ENCODE measurements around the gene THSD7A. TPM values are rescaled to one million over a fixed set of nuclear protein-coding genes. Genes with fewer than 3 reads are reported as not detected.

THSD7A gene
- polyA plus RNA-seq, 1 donor (not counting 4 experiments of a cell fraction or from before 2014, with no cell fraction given): not detected

DNA sequence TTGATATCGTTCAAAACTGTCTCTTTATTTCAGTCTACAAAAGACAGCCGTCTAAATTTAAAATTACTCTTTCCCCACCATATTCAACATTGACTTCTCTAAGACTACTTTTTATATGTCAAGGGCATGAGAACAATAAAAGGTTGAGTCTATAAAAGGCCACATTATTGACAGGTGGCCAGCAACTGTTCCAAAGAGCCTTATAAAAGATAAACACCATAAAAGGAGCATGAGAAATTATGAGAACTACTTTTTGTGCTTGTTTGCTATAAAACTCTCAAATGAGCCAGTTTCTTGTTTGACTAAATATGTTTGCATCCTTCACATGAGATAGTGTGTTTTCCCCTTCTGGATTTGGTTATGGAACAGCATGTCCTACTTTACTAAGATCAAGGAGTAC lies 189.2 kb downstream of the THSD7A start:
- H4K20me1 ChIP-seq (ENCODE audit: control insufficient read depth, extremely low read depth, insufficient read depth, low read length): no peaks in the 10 kb centered on the region
- no peak for FAIRE-seq

DNA sequence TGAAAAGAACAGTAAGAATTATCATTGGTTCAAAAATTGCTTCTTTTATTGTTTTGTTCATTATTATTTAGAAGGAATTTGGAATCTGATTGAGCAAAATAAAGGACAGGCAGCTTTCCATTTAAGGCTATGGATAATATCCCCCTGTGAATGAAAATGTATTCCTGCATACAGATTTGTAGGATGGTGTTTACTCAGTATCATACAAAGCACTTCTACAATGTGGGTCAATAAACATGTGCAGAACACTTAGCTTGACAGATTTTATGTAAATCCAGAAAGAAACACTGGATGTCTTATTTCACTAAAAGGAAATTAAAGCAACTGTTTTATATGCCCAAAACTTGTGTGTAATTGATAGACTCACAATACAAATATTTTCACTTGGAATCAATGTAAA lies 189.7 kb downstream of the THSD7A start:
- no peaks in the 10 kb centered on the region for H3K9me3 ChIP-seq (ENCODE audit: control insufficient read depth, low read depth, low read length)
- H3K9ac ChIP-seq (ENCODE audit: control insufficient read depth, extremely low read depth, insufficient read depth, low read length): no peak overlapping the region
- no peak overlapping the region for H3K27ac ChIP-seq (ENCODE audit: control insufficient read depth, insufficient read depth, low read length)
- H3K4me1 ChIP-seq (ENCODE audit: control insufficient read depth, extremely low read depth, insufficient read depth, low read length): no peaks in the 10 kb centered on the region
- no peaks in the 10 kb centered on the region for H3K36me3 ChIP-seq (ENCODE audit: control insufficient read depth in 2 of 2, extremely low read depth in 1 of 2, insufficient read depth in 2 of 2, low read length in 2 of 2)
- no peaks in the 10 kb centered on the region for H3K79me2 ChIP-seq (ENCODE audit: control insufficient read depth, insufficient read depth, low read length)
- no peak for FAIRE-seq
- no peaks in the 10 kb centered on the region for H3K9me1 ChIP-seq (ENCODE audit: control insufficient read depth, extremely low read depth, insufficient read depth, low read length)
- H3K4me3 ChIP-seq (ENCODE audit: control insufficient read depth in 2 of 3, extremely low read depth in 1 of 3, insufficient read depth in 2 of 3, low read depth in 1 of 3, low read length in 3 of 3): no peak overlapping the region
- no peak overlapping the region for H2AFZ ChIP-seq (ENCODE audit: control insufficient read depth, low read length)
- no peak overlapping the region for H3K4me2 ChIP-seq (ENCODE audit: control insufficient read depth, extremely low read depth, insufficient read depth, low read depth, low read length)
- TF ChIP-seq CTCF (optimal IDR thresholded peaks at IDR 0.05 in 1 of 3, IDR thresholded peaks at IDR 0.05 in 1 of 3, conservative IDR thresholded peaks at IDR 0.05 in 1 of 3; ENCODE audit: extremely low read depth in 1 of 3, insufficient read depth in 2 of 3, low read length in 3 of 3) (no peak), EZH2 (IDR thresholded peaks at IDR 0.05; ENCODE audit: low read length) (no peak)
- H3K27me3 ChIP-seq (ENCODE audit: control insufficient read depth, extremely low read depth, insufficient read depth, low read length): no peaks in the 10 kb centered on the region
- no peaks in the 10 kb centered on the region for H4K20me1 ChIP-seq (ENCODE audit: control insufficient read depth, extremely low read depth, insufficient read depth, low read length)
- dilution Hi-C loops (cut with MboI; ENCODE audit: extremely low pct_ligation_motif_present, low sequenced_read_pairs): no loop called here
- no peak for DNase-seq (ENCODE audit: low read depth, low spot score)

More for the DNA sequence above, 189.2 kb downstream of the THSD7A start:
- H3K27ac ChIP-seq (ENCODE audit: control insufficient read depth, insufficient read depth, low read length): no peak overlapping the region
- H3K79me2 ChIP-seq (ENCODE audit: control insufficient read depth, insufficient read depth, low read length): no peaks in the 10 kb centered on the region
- H3K27me3 ChIP-seq (ENCODE audit: control insufficient read depth, extremely low read depth, insufficient read depth, low read length): no peaks in the 10 kb centered on the region
- dilution Hi-C loops (cut with MboI; ENCODE audit: extremely low pct_ligation_motif_present, low sequenced_read_pairs): no loop called here
- no peaks in the 10 kb centered on the region for H3K9me3 ChIP-seq (ENCODE audit: control insufficient read depth, low read depth, low read length)
- H3K9me1 ChIP-seq (ENCODE audit: control insufficient read depth, extremely low read depth, insufficient read depth, low read length): no peaks in the 10 kb centered on the region
- no peaks in the 10 kb centered on the region for H3K4me1 ChIP-seq (ENCODE audit: control insufficient read depth, extremely low read depth, insufficient read depth, low read length)
- no peak overlapping the region for H3K4me3 ChIP-seq (ENCODE audit: control insufficient read depth in 2 of 3, extremely low read depth in 1 of 3, insufficient read depth in 2 of 3, low read depth in 1 of 3, low read length in 3 of 3)
- H3K9ac ChIP-seq (ENCODE audit: control insufficient read depth, extremely low read depth, insufficient read depth, low read length): no peak overlapping the region
- DNase-seq (ENCODE audit: low read depth, low spot score): no peak
- no peak overlapping the region for H2AFZ ChIP-seq (ENCODE audit: control insufficient read depth, low read length)
- H3K4me2 ChIP-seq (ENCODE audit: control insufficient read depth, extremely low read depth, insufficient read depth, low read depth, low read length): no peak overlapping the region
- no peak for TF ChIP-seq EZH2 (IDR thresholded peaks at IDR 0.05; ENCODE audit: low read length)
- TF ChIP-seq CTCF (optimal IDR thresholded peaks at IDR 0.05 in 1 of 3, IDR thresholded peaks at IDR 0.05 in 1 of 3, conservative IDR thresholded peaks at IDR 0.05 in 1 of 3; ENCODE audit: extremely low read depth in 1 of 3, insufficient read depth in 2 of 3, low read length in 3 of 3): no peak
- no peaks in the 10 kb centered on the region for H3K36me3 ChIP-seq (ENCODE audit: control insufficient read depth in 2 of 2, extremely low read depth in 1 of 2, insufficient read depth in 2 of 2, low read length in 2 of 2)

Data from keratinocyte (primary cell).